ENCODE results near the gene BAIAP3.

Gene BAIAP3

DNA sequence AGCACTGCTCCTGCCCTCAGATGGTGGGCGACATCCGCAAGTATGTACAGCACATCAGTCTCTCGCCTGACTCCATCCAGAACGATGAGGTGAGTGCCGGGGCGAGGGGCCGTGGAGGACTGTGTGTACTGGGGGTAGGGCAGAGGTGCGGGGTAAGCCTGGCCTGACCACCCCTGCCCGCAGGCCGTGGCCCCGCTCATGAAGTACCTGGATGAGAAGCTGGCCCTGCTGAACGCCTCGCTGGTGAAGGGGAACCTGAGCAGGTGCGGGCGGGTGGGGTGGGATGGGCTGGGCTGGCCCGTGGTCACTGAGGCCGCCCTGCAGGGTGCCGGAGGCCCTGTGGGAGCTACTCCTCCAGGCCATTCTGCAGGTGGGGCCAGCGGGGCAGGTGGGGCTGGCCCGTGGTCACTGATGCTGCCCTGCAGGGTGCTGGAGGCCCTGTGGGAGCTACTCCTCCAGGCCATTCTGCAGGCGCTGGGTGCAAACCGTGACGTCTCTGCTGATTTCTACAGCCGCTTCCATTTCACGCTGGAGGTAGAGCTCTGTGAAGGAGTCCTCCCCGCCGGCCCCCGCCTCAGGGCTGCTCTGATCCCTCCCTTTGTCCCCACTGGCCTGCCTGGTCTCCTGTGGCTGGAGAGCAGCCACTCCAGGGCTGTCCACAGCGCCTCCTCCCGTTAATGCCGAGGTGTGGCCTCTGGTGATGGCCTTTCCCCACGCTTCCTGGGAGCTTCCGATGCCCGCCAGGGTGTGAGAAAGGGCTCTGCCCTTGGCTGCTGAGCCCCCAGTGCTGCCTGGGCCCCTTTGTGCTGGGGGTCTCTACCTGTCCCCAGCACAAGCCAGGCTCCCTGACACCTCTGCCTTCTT, 13.2 kb downstream of the BAIAP3 start:
- no peak for DNase-seq (ENCODE audit: low read depth in 2 of 2)

DNA sequence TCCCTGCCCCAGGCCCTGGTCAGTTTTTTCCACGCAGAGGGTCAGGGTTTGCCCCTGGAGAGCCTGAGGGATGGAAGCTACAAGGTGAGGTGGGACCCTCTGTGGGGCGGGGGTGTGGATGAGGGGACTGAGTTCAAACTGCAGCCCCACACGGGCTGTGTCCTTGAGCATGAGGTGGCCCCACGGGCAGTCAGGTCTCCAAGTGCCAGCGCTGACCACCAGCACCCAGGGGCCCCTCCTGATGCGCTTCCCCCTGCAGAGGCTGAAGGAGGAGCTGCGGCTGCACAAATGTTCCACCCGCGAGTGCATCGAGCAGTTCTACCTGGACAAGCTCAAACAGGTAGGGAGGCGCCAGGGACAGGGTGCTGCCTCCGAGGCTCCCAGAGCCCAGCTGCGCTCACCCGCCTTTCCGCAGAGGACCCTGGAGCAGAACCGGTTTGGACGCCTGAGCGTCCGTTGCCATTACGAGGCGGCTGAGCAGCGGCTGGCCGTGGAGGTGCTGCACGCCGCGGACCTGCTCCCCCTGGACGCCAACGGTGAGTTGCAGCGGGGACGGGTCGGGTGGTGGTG, 13.9 kb downstream of the BAIAP3 start:
- no peak for DNase-seq (ENCODE audit: low read depth in 2 of 2)

DNA sequence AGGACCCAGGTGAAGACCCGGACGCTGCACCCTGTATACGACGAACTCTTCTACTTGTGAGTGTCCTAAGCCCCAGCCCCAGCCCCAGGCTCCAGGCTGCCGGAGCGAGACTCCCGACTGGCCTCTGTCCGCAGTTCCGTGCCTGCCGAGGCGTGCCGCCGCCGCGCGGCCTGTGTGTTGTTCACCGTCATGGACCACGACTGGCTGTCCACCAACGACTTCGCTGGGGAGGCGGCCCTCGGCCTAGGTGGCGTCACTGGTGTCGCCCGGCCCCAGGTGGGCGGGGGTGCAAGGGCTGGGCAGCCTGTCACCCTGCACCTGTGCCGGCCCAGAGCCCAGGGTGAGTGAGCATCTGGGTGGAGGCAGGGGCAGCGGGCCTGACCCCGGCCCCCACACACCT, 14.5 kb downstream of the BAIAP3 start:
- DNase-seq (ENCODE audit: low read depth in 2 of 2), result no peak

DNA sequence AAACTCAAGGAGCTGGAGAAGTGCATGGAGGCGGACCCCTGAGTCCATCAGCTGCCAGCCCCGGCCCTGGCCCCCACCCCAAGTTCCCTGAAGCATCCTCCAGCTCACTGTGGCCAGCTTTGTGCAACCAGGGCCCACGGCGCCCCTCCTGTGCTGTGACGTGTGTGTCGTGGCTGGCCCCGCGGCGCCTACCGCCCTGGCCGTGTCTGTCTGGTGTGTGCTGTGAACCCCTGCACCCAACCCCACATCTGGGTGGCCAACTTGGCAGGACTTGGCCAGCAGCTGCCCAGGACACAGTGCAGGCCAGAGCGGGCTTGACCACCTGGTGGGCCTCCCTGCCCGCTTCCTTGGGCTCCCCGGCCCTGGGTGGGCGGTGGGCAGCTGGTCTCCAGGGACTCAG, 15.0 kb downstream of the BAIAP3 start:
- no peak for DNase-seq (ENCODE audit: low read depth in 2 of 2)

DNA sequence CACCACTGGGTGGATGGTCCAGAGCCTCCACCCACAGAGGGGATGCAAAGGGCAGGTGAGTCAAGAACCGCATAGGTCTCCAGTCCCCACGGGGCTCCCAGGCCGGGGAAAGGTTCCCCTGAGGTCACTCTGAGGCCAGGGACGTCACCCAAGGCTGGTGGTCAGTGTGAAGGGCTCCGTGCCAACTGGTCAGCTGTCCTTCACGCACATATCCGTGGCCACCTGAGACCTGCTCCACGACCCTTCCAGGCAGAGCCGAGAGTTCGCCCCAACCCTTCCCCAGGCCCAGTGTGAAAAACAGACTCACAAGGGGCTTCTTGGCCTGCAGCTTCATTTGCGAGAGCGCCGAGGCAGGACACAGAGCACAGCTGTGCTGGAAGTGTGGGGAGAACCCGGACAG, 15.5 kb downstream of the BAIAP3 start:
- no peak for DNase-seq (ENCODE audit: low read depth in 2 of 2)

DNA sequence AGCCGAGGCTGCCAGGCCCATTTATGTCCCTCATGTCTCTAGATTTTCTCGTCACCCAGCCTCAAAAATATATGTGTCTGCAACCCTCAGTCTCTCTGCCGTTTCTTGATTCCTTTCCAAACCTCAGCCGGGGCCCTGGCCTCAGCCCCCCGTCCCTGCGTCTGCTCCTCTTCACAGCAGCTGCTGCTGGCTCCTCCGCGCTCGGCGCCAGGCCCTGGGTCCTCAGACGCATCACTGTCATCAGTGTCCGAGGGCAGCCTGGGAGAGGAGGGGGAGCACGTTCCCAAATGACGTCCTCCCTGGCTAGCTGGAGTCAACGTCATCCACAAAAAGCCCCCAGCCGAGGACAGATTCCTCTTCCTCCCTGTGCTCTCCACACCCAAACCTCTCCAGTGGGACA, 15.9 kb downstream of the BAIAP3 start:
- DNase-seq (ENCODE audit: low read depth in 2 of 2), result no peak

DNA sequence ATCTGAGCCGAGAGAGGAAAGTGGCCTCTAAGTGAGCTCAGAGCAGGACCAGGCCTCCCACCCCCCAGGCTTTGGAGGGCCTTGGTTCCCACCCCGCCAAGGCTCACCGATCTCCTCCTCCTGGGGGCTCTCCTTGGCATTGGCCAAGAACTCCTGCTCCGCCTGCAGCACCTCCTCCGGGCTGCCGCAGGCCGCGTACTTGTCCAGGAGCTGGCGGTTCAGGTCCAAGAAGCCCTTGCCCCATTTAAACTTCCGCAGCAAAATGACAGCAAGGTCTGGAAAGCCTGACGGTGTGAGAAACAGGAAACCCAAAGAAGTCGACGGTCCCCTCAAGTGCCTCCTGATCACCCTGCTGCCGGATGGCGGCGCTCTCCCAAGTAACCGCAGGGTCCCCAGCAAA, 16.5 kb downstream of the BAIAP3 start:
- DNase-seq (ENCODE audit: low read depth in 2 of 2), result no peak

DNA sequence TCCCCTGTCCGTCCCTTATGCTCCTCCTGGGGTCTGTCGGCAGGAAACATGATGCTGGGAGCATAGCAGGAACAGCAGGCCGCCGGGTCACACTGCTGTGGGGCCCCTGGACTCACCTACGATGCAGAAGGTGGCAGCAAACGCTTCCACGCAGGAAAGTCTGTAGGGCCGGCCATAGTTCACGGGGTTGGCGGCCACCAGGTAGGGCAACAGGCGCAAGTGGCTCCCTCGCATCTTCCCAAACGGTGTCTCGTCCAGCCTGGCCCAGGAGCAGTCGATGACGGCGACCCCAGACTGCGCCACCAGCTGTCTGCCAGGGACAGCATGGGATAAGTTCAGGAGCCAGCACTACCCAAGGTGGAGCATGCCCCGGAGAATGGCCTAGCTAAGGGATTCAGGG, 17.2 kb downstream of the BAIAP3 start:
- DNase-seq (ENCODE audit: low read depth in 2 of 2), result no peak

DNA sequence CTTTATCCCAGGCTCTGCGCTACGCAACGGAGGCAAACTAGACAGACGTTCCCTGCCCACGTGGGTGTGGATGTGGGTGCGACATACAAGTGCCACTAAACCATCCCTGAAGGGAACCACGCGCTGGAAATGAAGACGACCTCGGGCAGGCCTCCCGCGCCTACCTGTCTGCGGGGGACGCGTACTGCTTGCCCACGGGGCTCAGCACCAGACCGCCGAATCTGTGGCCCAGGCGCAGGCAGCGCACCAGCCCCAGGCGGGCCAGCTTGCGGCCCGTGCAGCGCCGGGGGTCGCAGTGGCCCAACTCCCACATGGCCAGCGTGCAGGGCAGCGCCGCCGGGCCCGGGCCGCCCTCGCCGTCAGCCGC, 17.8 kb downstream of the BAIAP3 start:
- no peak for DNase-seq (ENCODE audit: low read depth in 2 of 2)

DNA sequence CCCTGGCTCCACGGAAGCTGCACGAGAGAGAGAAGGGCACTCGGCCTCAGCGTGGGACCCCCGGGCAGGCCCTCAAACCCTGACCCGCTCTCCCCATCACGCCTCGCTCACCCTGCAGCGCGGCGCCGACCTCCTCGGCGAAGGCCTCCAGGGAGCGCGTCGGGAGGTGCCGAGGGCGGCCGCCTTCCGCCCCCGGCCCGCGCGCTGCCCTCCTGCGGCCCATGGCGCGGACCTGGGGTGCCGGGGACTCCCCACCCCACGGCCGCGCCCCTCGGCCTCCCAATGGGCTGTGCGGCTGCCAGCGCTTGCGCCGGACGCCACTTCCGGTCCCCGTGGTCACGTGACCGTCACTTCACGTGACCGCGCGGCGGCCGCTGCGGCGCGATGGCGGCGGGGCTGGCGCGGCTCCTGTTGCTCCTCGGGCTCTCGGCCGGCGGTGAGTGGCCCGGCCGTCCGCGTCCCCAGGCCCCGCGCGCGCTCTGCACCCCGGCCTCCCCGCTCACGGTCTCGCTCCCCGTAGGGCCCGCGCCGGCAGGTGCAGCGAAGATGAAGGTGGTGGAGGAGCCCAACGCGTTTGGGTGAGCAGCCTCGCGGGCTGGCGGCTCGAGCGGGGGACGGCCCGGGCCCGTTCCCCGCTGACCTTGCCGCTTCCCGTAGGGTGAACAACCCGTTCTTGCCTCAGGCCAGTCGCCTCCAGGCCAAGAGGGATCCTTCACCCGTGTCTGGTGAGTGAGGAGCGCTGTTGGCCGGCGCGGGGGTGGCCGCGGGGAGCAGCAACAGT, 18.3 kb downstream of the BAIAP3 start, which contains the start of the genes GNPTG and TSR3:
GNPTG (plus strand) TSS at position 350 of the 781 bp plus-strand sequence; CDS start at position 385, 35 bp downstream.
TSR3 (minus strand) TSS at position 297 of the 781 bp plus-strand sequence; CDS start at position 223, 74 bp downstream.
- DNase-seq (ENCODE audit: low read depth in 2 of 2), result peak; percentile 67 to 69

DNA sequence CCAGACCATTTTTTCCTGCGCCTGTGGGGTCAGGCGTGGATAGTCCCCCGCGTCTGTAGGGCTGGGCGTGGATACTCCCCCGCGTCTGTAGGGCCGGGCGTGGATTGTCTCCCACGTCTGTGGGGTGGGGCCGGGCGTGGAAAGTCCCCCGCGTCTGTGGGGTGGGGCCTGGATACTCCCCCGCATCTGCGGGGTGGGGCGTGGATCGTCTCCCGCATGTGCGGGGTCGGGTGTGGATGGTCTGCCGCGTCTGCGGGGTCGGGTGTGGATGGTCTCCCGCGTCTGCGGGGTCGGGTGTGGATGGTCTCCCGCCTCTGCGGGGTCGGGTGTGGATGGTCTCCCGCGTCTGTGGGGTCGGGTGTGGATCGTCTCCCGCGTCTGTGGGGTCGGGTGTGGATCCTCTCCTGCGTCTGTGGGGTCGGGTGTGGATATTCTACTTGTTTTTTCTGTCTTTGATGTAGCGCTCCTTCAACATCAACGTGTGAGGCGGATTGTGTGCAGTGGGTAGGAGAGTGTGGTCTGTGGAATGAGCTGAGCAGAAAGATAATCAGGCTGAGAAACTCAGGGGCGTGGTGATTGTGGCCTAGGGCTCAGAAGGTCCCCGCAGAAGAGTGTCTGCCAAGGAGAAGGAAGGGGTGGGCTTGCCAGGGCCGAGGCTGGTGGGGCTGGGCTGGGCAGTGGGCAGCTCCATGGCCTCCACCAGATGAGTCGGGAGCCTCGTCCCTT, 21.5 kb downstream of the BAIAP3 start:
- no peak for DNase-seq (ENCODE audit: low read depth in 2 of 2)

DNA sequence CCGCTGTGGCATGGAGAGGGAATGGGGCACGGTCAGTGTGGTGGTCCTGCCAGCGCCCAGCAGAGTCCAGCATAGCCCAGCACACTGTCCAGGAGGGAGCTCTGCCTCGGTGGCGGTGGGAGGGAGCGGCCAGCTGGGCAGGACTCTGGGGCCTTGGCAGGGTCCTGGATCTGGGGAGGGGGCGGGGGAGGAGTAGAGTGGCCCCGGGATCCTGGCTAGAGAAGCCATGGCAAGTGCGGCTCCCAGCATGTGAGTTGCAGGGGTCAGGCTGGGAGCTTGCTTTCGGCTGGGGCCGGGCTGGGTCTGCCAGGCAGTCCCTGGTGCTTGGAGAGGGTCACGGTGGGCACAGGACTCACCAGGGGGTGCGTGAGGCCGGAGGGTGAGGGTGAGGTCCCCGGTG, 22.1 kb downstream of the BAIAP3 start:
- DNase-seq (ENCODE audit: low read depth in 2 of 2), result no peak

DNA sequence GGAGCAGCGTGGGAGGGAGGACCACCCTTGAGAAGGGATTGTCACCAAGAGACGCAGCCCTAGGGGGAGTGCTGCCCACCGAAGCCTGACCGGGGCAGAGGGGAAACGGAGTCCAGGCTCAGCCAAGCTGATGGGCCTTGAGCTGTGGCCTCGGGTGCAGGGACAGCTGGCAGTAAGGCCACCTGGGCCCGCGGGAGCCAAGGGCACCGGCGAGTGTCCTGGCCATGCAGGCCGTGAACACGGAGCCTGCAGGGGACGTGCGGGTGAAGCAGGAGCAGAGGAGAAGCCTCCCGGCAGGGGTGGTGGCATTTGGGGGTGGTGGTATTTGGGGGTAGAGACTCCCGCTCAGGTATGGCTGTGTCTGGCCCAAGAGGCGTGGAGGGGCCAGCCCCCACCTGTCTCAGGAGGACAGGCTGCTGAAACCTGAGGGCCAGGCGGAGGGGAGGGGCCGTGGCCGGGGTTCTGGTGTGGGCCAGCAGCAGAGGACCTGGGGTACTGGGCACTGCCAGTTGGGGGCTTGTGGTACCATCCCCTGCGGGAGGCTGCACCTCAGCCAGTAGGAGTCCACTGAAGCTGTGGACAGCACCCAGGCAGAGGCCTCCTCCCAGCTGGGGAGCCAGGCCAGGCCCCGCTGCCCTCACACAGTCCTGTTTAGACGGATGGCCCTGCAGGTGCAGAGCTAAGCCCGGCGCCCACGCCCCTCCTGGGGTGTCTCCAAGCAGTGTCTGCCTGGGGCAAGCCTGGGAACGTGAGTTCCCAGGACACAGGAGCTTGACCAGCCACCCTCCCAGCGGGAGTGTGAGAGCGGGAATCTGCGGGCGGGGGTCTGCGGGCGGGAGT, 22.8 kb downstream of the BAIAP3 start:
- no peak for DNase-seq (ENCODE audit: low read depth in 2 of 2)

DNA sequence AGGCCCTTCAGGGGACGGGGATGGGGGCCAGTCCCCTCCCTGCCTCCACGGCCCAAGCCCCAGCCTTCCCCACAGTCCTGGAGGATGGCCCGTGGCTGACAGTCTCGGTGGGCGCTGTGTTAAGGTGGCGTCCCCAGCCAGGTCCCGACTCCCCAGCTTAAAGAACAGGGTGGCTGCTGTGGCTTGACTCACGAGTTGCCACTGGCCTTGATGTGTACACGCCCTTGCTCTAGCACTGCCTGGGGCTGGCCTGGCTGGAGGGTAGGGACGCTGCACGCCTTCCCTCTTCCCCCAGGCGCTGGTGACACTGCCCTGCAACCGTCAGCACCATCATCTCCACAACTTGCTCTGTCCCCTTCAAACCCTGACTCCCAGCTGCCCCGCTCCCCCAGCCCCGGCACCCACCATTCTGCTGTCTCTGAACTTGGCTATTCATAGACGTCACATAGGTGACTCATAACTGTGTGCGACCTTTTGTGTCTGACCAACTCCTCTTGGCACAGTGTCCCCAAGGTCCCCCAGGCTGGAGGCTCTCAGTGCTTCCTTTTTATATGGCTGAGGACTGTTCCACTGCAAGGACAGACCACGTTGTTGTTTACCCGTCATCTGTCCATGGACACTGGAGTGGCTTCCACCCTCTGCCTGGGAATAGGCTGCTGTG, 24.6 kb downstream of the BAIAP3 start:
- DNase-seq (ENCODE audit: low read depth in 2 of 2), result no peak

DNA sequence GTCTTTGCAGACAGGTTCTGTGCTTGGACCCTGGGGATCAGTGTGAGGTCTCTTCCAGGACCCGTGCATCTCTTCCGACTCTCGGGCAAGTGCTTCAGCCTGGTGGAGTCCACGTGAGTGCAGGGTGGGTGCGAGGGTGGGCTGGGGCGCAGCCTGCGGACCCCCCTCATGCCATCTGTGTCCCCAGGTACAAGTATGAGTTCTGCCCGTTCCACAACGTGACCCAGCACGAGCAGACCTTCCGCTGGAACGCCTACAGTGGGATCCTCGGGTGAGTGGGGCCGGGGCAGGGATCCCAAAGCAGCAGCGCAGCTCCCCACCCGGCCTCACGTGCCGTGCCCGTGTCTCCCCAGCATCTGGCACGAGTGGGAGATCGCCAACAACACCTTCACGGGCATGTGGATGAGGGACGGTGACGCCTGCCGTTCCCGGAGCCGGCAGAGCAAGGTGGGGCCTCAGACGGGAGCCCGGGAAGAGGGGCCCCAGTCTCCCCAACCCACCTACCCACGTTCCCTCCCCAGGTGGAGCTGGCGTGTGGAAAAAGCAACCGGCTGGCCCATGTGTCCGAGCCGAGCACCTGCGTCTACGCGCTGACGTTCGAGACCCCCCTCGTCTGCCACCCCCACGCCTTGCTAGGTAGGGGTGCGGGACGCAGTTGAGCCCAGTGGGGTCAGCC, 28.4 kb downstream of the BAIAP3 start:
- DNase-seq (ENCODE audit: low read depth in 2 of 2), result no peak

DNA sequence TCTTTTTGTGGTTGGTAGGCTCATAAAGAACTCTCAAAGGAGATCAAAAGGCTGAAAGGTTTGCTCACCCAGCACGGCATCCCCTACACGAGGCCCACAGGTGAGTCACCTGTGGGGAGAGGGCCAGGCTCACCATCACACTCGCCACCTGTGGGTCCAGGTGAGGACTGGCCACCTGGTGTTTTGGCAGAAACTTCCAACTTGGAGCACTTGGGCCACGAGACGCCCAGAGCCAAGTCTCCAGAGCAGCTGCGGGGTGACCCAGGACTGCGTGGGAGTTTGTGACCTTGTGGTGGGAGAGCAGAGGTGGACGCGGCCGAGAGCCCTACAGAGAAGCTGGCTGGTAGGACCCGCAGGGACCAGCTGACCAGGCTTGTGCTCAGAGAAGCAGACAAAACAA, 29.4 kb downstream of the BAIAP3 start:
- DNase-seq (ENCODE audit: low read depth in 2 of 2), result no peak

DNA sequence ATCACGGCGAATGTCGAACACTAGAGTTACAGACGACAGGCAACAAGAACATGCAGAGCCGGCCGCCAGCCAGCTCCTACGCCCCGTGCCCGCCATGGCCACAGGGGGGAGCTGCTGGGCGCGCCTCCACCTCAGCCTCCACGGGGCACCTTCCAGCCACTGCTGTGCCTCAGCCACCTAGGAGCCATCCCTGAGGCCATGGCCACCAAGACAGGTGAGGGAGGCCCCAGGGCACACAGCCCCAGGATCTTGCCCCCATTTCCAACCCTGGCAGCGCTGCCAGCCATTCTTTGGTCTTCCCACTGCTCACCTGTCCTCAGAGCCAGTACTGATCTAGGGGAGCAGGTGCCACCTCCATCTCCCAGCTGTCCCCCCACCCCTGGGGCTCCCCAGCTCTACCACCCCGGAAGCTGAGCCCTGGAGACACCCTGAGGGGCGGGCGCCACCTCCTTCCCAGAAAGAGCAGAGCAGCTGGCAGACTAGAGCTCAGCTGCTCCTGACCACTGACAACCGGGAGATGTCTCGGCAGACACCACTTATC, 30.1 kb downstream of the BAIAP3 start:
- peak in 1 of 2 donors; percentile 43 for DNase-seq (ENCODE audit: low read depth in 2 of 2)

DNA sequence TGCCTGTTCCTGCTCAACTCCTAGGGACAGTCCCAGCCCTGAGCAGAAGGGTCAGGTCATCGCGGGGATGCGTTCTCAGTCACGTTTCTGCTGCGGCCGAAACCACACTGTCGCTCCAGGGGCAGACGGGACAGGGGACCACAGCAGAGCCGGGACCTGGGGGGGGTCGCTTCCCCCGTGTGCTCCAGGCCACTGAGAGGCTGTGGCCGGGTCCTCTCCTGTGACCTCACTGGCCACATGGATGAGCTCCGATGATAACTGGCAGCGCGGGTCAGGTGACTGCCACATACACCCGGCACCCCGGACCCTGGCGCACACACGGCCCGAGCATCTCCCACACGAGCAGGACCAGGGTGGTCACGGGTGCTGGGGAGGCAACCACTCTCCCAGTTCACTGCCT, 31.1 kb downstream of the BAIAP3 start:
- no peak for DNase-seq (ENCODE audit: low read depth in 2 of 2)

DNA sequence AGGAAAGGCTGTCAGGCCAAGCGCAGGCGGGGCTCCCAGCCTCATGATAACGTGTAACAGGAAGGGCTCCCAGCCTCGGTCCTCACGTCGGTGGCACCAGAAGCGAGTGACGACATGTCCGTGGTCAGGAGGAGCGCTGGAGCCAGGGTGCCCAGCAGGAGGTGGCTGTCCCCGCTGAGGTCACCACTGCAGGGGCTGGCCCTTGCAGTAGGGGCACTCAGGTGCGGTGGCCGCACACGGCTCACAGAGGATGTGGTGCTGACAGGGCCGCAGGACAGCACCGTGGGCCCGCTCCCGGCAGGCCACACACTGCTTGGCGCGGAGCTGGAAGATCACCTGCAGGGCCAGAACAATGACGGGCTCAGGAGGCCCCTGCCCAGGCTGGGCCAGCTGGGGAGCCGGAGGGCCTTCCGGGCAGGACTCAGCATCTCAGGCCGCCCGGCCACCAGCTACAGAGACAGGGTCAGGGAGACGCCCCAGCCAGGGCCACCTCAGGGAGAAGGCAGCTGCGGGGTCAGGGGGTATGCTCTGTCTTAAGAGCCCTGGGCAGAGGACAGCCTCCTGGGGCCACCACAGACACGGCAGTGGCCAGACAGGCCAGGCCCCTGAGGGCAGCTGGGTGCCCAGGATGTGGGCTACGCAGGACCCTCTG, 32.7 kb downstream of the BAIAP3 start:
- DNase-seq (ENCODE audit: low read depth in 2 of 2), result no peak

Measured in stimulated activated CD8-positive, alpha-beta memory T cell treated with anti-CD3 and anti-CD28 coated beads, Interleukin-7, amount 100 ng/mL, for 1 hour (primary cell).